Activated naive CD4-positive, alpha-beta T cell treated with anti-CD3 and anti-CD28 coated beads, Interleukin-2, amount 10 ng/mL, durations not matched to agents 7 days and 5 days (primary cell): Measurements from ENCODE around the gene SYCE1L.
"Not testable (repeated sequence)": the region's sequence is repeated elsewhere in the genome, so short reads cannot be mapped to it uniquely, and the experiment has no call there.

ENCODE experiments used
- CTCF ChIA-PET: fragments of 350-600 bp; sonication (Branson Sonifier 250); formaldehyde crosslinking; loops from one replicate; lab custom pipeline; 2021; ENCODE audit warnings: antibody characterized with exemption; lab: Charles Lee
- DNase-seq: peaks from one replicate; pipeline ENCODE4 v3.0.0-alpha.2; 2020
- H3K27ac Mint-ChIP-seq: one replicate; pipeline ENCODE4 v1.8.0; 2021; ENCODE audit warnings: mild to moderate bottlenecking, moderate library complexity, mixed read lengths
- H3K27me3 Mint-ChIP-seq: one replicate; pipeline ENCODE4 v1.8.0; 2021; ENCODE audit warnings: mild to moderate bottlenecking, mixed read lengths
- H3K36me3 Mint-ChIP-seq: one replicate; pipeline ENCODE4 v1.8.0; 2021; ENCODE audit warnings: mixed read lengths
- H3K4me1 Mint-ChIP-seq: one replicate; pipeline ENCODE4 v1.8.0; 2021; ENCODE audit warnings: mixed read lengths
- H3K4me3 Mint-ChIP-seq: one replicate; pipeline ENCODE4 v1.8.0; 2021; ENCODE audit warnings: mild to moderate bottlenecking, moderate library complexity, mixed read lengths
- H3K9me3 Mint-ChIP-seq: one replicate; pipeline ENCODE4 v1.8.0; 2021; ENCODE audit warnings: mixed read lengths

The SYCE1L gene

GRCh38 chr16:77213542-77214106 is 14.4 kb downstream of the SYCE1L start:
- Mint-ChIP-seq H3K36me3 (no peaks in the 10 kb centered on the region), H3K4me3 (peak overlapping the region; percentile 82), H3K27ac (peak overlapping the region; percentile 75), H3K27me3 (no peaks in the 10 kb centered on the region), H3K9me3 (no peaks in the 10 kb centered on the region), H3K4me1 (peaks cover 10% of the 10 kb centered on the region)
- no peak for DNase-seq
- CTCF ChIA-PET = no interaction called here

DNA sequence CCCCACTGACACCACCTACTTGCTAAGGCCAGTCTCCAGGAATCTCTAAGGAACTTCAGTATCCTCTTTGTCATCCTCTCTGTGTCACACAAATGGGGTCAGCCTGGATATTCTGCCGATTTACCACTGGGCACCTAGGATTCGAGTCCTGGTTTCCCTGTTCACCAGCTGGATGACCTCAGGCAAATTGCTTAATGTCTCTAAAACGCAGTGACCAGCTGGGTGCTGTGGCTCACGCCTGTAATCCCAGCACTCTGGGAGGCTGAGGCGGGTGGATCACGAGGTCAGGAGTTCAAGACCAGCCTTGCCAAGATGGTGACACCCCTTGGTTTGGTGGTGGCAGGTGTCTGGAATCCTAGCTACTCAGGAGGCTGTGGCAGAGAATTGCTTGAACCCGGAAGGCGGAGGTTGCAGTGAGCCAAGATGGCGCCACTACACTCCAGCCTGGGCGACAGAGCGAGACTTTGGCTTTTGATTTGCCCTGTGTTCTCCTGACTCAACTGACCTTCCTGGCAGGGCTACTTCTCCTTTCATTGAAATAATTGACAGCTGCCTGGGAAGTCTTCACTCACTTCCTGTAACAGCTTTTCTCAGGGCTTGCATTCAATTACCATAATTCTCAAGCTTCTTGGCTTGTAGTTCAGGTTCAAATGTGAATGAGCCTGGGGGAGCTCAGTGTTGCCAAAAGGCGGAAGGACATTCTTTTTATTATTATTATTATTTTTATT is 15.4 kb downstream of the SYCE1L start:
- Mint-ChIP-seq H3K27me3 (no peaks in the 10 kb centered on the region), H3K9me3 (no peaks in the 10 kb centered on the region), H3K4me1 (peaks cover 10% of the 10 kb centered on the region), H3K4me3 (no peak overlapping the region), H3K27ac (no peak overlapping the region), H3K36me3 (no peaks in the 10 kb centered on the region)
- DNase-seq = no peak
- CTCF ChIA-PET = interaction anchor here (1.5 kb wide), 1 partner anchor 9 kb away, joined by 6 read pairs; no protein-coding TSS in a partner anchor

GRCh38 chr16:77219437-77219836 is 20.2 kb downstream of the SYCE1L start:
- H3K27ac Mint-ChIP-seq = no peak overlapping the region

GRCh38 chr16:77220427-77220826 is 21.2 kb downstream of the SYCE1L start:
- CTCF ChIA-PET = no interaction called here
- no peak overlapping the region for H3K4me3 Mint-ChIP-seq
- H3K27ac Mint-ChIP-seq = no peak overlapping the region
- no peak for DNase-seq
- no peaks in the 10 kb centered on the region for H3K4me1 Mint-ChIP-seq
- H3K9me3 Mint-ChIP-seq = no peaks in the 10 kb centered on the region
- no peaks in the 10 kb centered on the region for H3K36me3 Mint-ChIP-seq
- no peaks in the 10 kb centered on the region for H3K27me3 Mint-ChIP-seq

More at GRCh38 chr16:77219437-77219836, 20.2 kb downstream of the SYCE1L start:
- Mint-ChIP-seq H3K27me3 (no peaks in the 10 kb centered on the region), H3K4me1 (no peaks in the 10 kb centered on the region), H3K36me3 (no peaks in the 10 kb centered on the region), H3K4me3 (no peak overlapping the region), H3K9me3 (no peaks in the 10 kb centered on the region)
- no peak for DNase-seq
- CTCF ChIA-PET = interaction anchor here (1.0 kb wide), 1 partner anchor 10 kb away, joined by 3 read pairs; no protein-coding TSS in a partner anchor

GRCh38 chr16:77221482-77221881 is 22.3 kb downstream of the SYCE1L start:
- no peaks in the 10 kb centered on the region for H3K4me1 Mint-ChIP-seq
- no peak for DNase-seq
- no peak overlapping the region for H3K27ac Mint-ChIP-seq
- H3K36me3 Mint-ChIP-seq = no peaks in the 10 kb centered on the region
- no peaks in the 10 kb centered on the region for H3K27me3 Mint-ChIP-seq
- no peaks in the 10 kb centered on the region for H3K9me3 Mint-ChIP-seq
- no peak overlapping the region for H3K4me3 Mint-ChIP-seq
- CTCF ChIA-PET = no interaction called here

- Mint-ChIP-seq H3K4me1 (no peaks in the 10 kb centered on the region), H3K36me3 (no peaks in the 10 kb centered on the region), H3K27ac (no peak overlapping the region), H3K4me3 (no peak overlapping the region), H3K9me3 (no peaks in the 10 kb centered on the region), H3K27me3 (no peaks in the 10 kb centered on the region)
- CTCF ChIA-PET = interaction anchor here (0.6 to 1.6 kb wide), 3 partner anchors 8 to 372 kb away, joined by 3 to 6 read pairs (median 3); no protein-coding TSS in a partner anchor
- DNase-seq = peak; percentile 48
These were observed 24.0 kb downstream of the SYCE1L start for GRCh38 chr16:77223184-77223583.

DNA sequence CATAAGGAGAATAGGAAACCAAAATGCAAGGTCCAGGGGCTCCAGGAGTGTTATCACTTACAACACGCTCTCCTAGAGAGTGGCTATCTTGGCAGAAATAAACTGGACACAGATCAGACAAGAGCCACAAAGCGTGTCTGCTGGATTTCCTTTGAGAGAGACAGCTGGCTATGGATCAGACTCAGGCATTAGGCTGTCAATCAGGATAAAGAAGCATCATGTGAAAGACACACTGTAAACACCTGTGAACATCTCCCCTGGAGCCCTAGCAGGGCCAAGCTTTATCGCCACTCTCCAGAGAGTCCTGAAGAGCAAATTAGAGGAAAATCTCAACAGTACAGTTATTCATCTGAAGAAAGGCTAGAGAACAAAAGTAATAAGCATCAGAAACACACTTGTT is 26.0 kb downstream of the SYCE1L start:
- H3K4me1 Mint-ChIP-seq = no peaks in the 10 kb centered on the region
- DNase-seq = no peak
- H3K27me3 Mint-ChIP-seq = no peaks in the 10 kb centered on the region
- CTCF ChIA-PET = no interaction called here
- no peaks in the 10 kb centered on the region for H3K36me3 Mint-ChIP-seq
- no peak overlapping the region for H3K27ac Mint-ChIP-seq
- H3K9me3 Mint-ChIP-seq = no peaks in the 10 kb centered on the region
- no peak overlapping the region for H3K4me3 Mint-ChIP-seq

GRCh38 chr16:77227745-77228144 is 28.5 kb downstream of the SYCE1L start:
- H3K36me3 Mint-ChIP-seq = no peaks in the 10 kb centered on the region
- no peaks in the 10 kb centered on the region for H3K27me3 Mint-ChIP-seq
- no peak for DNase-seq
- CTCF ChIA-PET = no interaction called here
- H3K4me3 Mint-ChIP-seq = no peak overlapping the region
- H3K27ac Mint-ChIP-seq = no peak overlapping the region
- H3K9me3 Mint-ChIP-seq = no peaks in the 10 kb centered on the region
- no peaks in the 10 kb centered on the region for H3K4me1 Mint-ChIP-seq

DNA sequence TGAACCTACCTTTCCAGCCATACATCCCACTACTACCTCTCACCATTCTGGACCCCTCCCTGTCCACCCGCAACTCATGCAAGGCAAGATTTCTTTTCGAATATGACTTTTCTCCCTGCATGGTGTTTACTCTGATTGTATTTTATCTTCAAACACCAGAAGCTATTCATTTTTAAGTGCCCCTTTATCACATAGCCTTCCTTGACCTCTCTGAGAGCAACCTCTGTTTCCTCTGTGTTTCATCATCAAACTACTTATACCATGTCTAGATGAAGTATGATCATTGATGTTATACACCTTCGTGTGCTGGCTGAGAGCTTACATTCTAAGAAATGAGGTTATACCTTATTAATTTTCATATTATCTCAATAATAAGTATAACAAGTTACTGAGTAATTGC is 31.8 kb downstream of the SYCE1L start:
- Mint-ChIP-seq H3K27me3 (peaks cover 3% of the 10 kb centered on the region), H3K4me1 (peaks cover under 1% of the 10 kb centered on the region), H3K9me3 (no peaks in the 10 kb centered on the region), H3K27ac (no peak overlapping the region), H3K36me3 (no peaks in the 10 kb centered on the region), H3K4me3 (no peak overlapping the region)
- CTCF ChIA-PET = interaction anchor here (1.7 kb wide), 1 partner anchor 354 kb away, joined by 12 read pairs; no protein-coding TSS in a partner anchor
- DNase-seq = no peak

DNA sequence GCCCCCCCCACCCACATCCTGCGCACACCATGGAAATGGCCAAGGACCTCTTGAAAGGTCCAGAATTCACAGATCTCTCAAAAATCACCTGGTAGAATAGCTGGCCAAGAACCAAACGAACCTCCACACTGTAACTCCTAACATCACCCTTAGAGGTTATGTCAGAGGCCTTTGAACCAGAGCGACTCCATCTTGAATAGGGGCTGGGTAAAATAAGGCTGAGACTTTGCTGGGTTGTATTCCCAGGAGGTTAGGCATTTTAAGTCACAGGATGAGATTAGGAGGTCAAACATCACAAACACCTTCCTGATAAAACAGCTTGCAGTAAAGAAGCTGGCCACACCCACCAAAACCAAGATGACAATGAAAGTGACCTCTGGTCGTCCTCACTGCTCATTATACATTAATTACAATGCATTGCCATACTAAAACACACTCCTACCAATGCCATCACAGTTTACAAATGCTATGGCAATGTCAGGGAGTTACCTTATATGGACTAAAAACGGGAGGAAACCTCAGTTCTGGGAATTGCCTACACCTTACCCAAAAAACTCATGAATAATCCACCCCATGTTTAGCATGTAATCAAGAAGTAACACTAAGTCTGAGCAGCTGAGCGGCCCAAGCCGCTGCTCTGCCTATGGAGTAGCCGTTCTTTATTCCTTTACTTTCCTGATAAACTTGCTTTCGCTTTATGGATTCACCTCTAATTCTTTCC is 34.8 kb downstream of the SYCE1L start:
- Mint-ChIP-seq H3K4me1 (peaks cover 3% of the 10 kb centered on the region), H3K36me3 (no peaks in the 10 kb centered on the region), H3K4me3 (no peak overlapping the region), H3K9me3 (no peaks in the 10 kb centered on the region), H3K27ac (no peak overlapping the region), H3K27me3 (peaks cover 6% of the 10 kb centered on the region)
- no peak for DNase-seq
- CTCF ChIA-PET = interaction anchor here (0.5 to 6.8 kb wide), 3 partner anchors 350 to 800 kb away, joined by 3 to 104 read pairs (median 3); no protein-coding TSS in a partner anchor

DNA sequence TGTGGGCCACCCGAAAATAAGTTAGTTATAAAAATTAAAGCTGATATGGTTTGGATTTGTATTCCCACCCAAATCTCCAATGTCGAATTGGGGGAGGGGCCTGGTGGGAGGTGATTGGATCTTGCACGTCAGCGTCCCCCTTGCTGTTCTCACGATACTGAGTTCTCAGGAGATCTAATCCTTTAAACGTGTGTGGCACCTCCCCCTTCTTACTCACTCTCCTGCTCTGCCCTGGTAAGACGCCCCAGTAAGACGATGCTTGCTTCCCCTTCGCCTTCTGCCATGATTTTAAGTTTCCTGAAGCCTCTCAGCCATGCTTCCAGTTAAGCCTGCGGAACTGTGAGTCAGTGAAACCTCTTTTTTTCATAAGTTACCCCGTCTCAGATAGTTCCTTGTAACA is 35.4 kb downstream of the SYCE1L start:
- H3K27ac Mint-ChIP-seq = no peak overlapping the region
- peaks cover 6% of the 10 kb centered on the region for H3K27me3 Mint-ChIP-seq
- H3K4me1 Mint-ChIP-seq = peaks cover 3% of the 10 kb centered on the region
- CTCF ChIA-PET = interaction anchor here (0.5 to 6.8 kb wide), 5 partner anchors 142 to 799 kb away, joined by 3 to 104 read pairs (median 3); no protein-coding TSS in a partner anchor
- H3K4me3 Mint-ChIP-seq = no peak overlapping the region
- H3K36me3 Mint-ChIP-seq = no peaks in the 10 kb centered on the region
- DNase-seq = no peak
- H3K9me3 Mint-ChIP-seq = no peaks in the 10 kb centered on the region

DNA sequence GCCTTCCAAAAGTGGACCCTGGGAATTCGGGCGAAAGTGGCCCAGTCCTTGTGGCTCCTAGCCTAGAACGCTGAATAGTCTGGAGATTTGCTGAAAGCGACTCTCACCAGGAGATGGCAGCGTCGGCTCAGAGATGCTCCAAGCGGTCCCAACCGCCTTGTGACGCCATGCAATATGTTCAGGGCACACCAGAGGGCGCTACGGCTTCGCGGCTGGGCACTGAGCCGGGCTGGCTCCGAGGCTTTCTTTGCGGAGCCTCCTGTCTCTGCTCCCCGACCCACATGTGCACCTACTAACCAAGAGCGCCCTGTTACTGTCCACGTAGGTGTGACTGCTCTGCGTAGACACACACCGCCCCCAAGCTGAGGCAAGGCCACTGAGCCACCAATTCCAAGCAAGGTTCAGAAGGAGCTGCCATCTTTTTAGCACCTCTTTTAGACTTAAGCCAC is 36.9 kb downstream of the SYCE1L start:
- CTCF ChIA-PET = interaction anchor here (0.6 to 6.8 kb wide), 10 partner anchors 8 to 368 kb away, joined by 3 to 104 read pairs (median 4); no protein-coding TSS in a partner anchor
- peaks cover 3% of the 10 kb centered on the region for H3K4me1 Mint-ChIP-seq
- no peaks in the 10 kb centered on the region for H3K36me3 Mint-ChIP-seq
- peak; percentile 92 for DNase-seq
- H3K27me3 Mint-ChIP-seq = peaks cover 6% of the 10 kb centered on the region
- H3K9me3 Mint-ChIP-seq = no peaks in the 10 kb centered on the region
- H3K4me3 Mint-ChIP-seq = no peak overlapping the region
- no peak overlapping the region for H3K27ac Mint-ChIP-seq

GRCh38 chr16:77238593-77238992 is 39.4 kb downstream of the SYCE1L start:
- Mint-ChIP-seq H3K27me3 (peaks cover 6% of the 10 kb centered on the region), H3K36me3 (no peaks in the 10 kb centered on the region), H3K4me1 (peaks cover 3% of the 10 kb centered on the region), H3K27ac (no peak overlapping the region), H3K4me3 (no peak overlapping the region), H3K9me3 (no peaks in the 10 kb centered on the region)
- CTCF ChIA-PET = no interaction called here
- no peak for DNase-seq

- not testable (repeated sequence) for H3K4me1 Mint-ChIP-seq, H3K27ac Mint-ChIP-seq, H3K9me3 Mint-ChIP-seq
These were observed 43.3 kb downstream of the SYCE1L start for GRCh38 chr16:77242471-77242870.

More at GRCh38 chr16:77242471-77242870, 43.3 kb downstream of the SYCE1L start:
- CTCF ChIA-PET = interaction anchor here (1.6 kb wide), 1 partner anchor 342 kb away, joined by 4 read pairs; no protein-coding TSS in a partner anchor
- H3K27me3 Mint-ChIP-seq, H3K4me3 Mint-ChIP-seq, DNase-seq, H3K36me3 Mint-ChIP-seq: not testable (repeated sequence)
